Natural killer cell (primary cell): ENCODE results near the gene ELAC2. TPM values are rescaled to one million over a fixed set of nuclear protein-coding genes. Genes with fewer than 3 reads are reported as not detected.

Source experiments
- ATAC-seq, 3 donors: fragments of 150-1000 bp in 2 of 3; fragments of 200-7000 bp in 1 of 3; cut with Tn5 transposase; 1 replicate in 1 of 3; 2 replicates in 2 of 3; pipeline ENCODE4 v1.10.0; 2021; ENCODE audit warnings: mild to moderate bottlenecking in 2 of 3, moderate library complexity in 2 of 3
- DNase-seq, 2 donors: peaks; one replicate each; pipeline versions ENCODE4 v3.0.0 to v3.0.0-alpha.2; 2013 to 2021; ENCODE audit warnings: mixed read lengths in 1 of 2
- H3K27ac ChIP-seq: one replicate; pipeline ENCODE4 v1.5.1; 2013; ENCODE audit warnings: mild to moderate bottlenecking, low read length
- H3K27me3 ChIP-seq: one replicate; pipeline ENCODE4 v1.6.1; 2013; ENCODE audit warnings: low read length; ENCODE audit not compliant: control insufficient read depth, insufficient read depth
- H3K36me3 ChIP-seq: one replicate; pipeline ENCODE4 v1.6.1; 2013; ENCODE audit warnings: low read length; ENCODE audit not compliant: control insufficient read depth, insufficient read depth
- H3K4me1 ChIP-seq: one replicate; pipeline ENCODE4 v1.6.1; 2013; ENCODE audit warnings: low read length; ENCODE audit not compliant: control insufficient read depth, insufficient read depth
- H3K4me3 ChIP-seq: one replicate; pipeline ENCODE4 v1.5.1; 2013; ENCODE audit warnings: low read length
- H3K9me3 ChIP-seq: one replicate; pipeline ENCODE4 v1.6.1; 2013; ENCODE audit warnings: low read length; ENCODE audit not compliant: control insufficient read depth, insufficient read depth
- H3K27ac Mint-ChIP-seq, 2 donors: one replicate each; pipeline ENCODE4 v1.8.0; 2022; ENCODE audit warnings: mild to moderate bottlenecking in 2 of 2, mixed read lengths in 2 of 2, moderate library complexity in 1 of 2
- H3K27me3 Mint-ChIP-seq, 2 donors: one replicate each; pipeline ENCODE4 v1.8.0; 2022; ENCODE audit warnings: low read depth in 2 of 2, mixed read lengths in 2 of 2
- H3K36me3 Mint-ChIP-seq: one replicate; pipeline ENCODE4 v1.8.0; 2022; ENCODE audit warnings: mixed read lengths
- H3K4me1 Mint-ChIP-seq, 2 donors: one replicate each; pipeline ENCODE4 v1.8.0; 2022; ENCODE audit warnings: mixed read lengths in 2 of 2
- H3K4me3 Mint-ChIP-seq: one replicate; pipeline ENCODE4 v1.8.0; 2022; ENCODE audit warnings: mild to moderate bottlenecking, moderate library complexity, mixed read lengths
- H3K9me3 Mint-ChIP-seq, 2 donors: one replicate each; pipeline ENCODE4 v1.8.0; 2022; ENCODE audit warnings: mixed read lengths in 2 of 2
- CTCF ChIP-seq: fragments of 200-600 bp; IDR thresholded peaks from one replicate; pipeline ENCODE4 v1.8.0; 2022; ENCODE audit warnings: antibody characterized with exemption
- WGBS: methylation state at CpG from one replicate; pipeline ENCODE4 v1.1.7; 2013; ENCODE audit warnings: missing lambda C conversion rate; ENCODE audit not compliant: insufficient coverage; 5-methylcytosine and 5-hydroxymethylcytosine counted together
- intact Hi-C: fragments of 100-400 bp; cut with micrococcal nuclease; formaldehyde crosslinking; loops from one replicate; pipeline ENCODE4 v1.14.2; 2022
- total RNA-seq, 4 donors: library from RNA; stranded (reverse); fragments of 120-200 nt in 1 of 4; gene quantifications; one replicate each; pipeline versions ENCODE4 v1.2.3 to v1.2.4, GENCODE V29; 2013 to 2022

The ELAC2 gene
- total RNA-seq, 3 donors from 2014 or later (not counting 1 experiment from before 2014, with no cell fraction given), result 65.5 to 84.2 (median 83.4) TPM

- Mint-ChIP-seq H3K36me3 (no peaks in the 10 kb centered on the region), H3K27ac (no peak overlapping the region), H3K9me3 (peaks cover 0 to 2% of the 10 kb centered on the region in 2 donors), H3K4me1 (no peaks in the 10 kb centered on the region), H3K27me3 (no peaks in the 10 kb centered on the region), H3K4me3 (no peak overlapping the region)
- no peak for TF ChIP-seq CTCF
- H3K36me3 ChIP-seq, result no peaks in the 10 kb centered on the region
- ATAC-seq, result no peak
- peaks cover 5% of the 10 kb centered on the region for H3K9me3 ChIP-seq
- no peak overlapping the region for H3K27ac ChIP-seq
- H3K4me1 ChIP-seq, result no peaks in the 10 kb centered on the region
- H3K4me3 ChIP-seq, result no peak overlapping the region
- WGBS, result 96% methylated on average over 12 of the region's 12 CpGs
- intact Hi-C loops, result no loop called here
- no peak for DNase-seq
- no peaks in the 10 kb centered on the region for H3K27me3 ChIP-seq
These were observed 59.0 kb downstream of the ELAC2 start for GRCh38 chr17:12958786-12959185.

- ATAC-seq (no peak), DNase-seq (no peak)
- Mint-ChIP-seq H3K27ac (no peak overlapping the region), H3K27me3 (no peaks in the 10 kb centered on the region), H3K36me3 (no peaks in the 10 kb centered on the region), H3K4me1 (no peaks in the 10 kb centered on the region), H3K4me3 (no peak overlapping the region), H3K9me3 (no peaks in the 10 kb centered on the region)
- peaks cover 5% of the 10 kb centered on the region for H3K9me3 ChIP-seq
- WGBS, result 89% methylated on average over 5 of the region's 5 CpGs
- H3K27ac ChIP-seq, result no peak overlapping the region
- no peaks in the 10 kb centered on the region for H3K27me3 ChIP-seq
- no peak for TF ChIP-seq CTCF
- intact Hi-C loops, result no loop called here
- H3K4me3 ChIP-seq, result no peak overlapping the region
- no peaks in the 10 kb centered on the region for H3K4me1 ChIP-seq
- no peaks in the 10 kb centered on the region for H3K36me3 ChIP-seq
These were observed 62.3 kb downstream of the ELAC2 start for GRCh38 chr17:12955521-12955920.

GRCh38 chr17:12953156-12953555 lies 64.7 kb downstream of the ELAC2 start:
- Mint-ChIP-seq H3K4me1 (no peaks in the 10 kb centered on the region), H3K4me3 (no peak overlapping the region), H3K9me3 (peaks cover 0 to 2% of the 10 kb centered on the region in 2 donors), H3K27me3 (no peaks in the 10 kb centered on the region), H3K27ac (no peak overlapping the region), H3K36me3 (no peaks in the 10 kb centered on the region)
- Histone ChIP-seq H3K9me3 (no peaks in the 10 kb centered on the region), H3K27me3 (no peaks in the 10 kb centered on the region), H3K4me3 (no peak overlapping the region), H3K27ac (no peak overlapping the region), H3K4me1 (no peaks in the 10 kb centered on the region), H3K36me3 (no peaks in the 10 kb centered on the region)
- intact Hi-C loops, result no loop called here
- 95% methylated on average over 13 of the region's 13 CpGs for WGBS
- no peak for TF ChIP-seq CTCF
- ATAC-seq (no peak), DNase-seq (no peak)

- no peak overlapping the region for H3K4me3 Mint-ChIP-seq
- 88% methylated on average over 3 of the region's 4 CpGs for WGBS
These were observed 65.8 kb downstream of the ELAC2 start for GRCh38 chr17:12952012-12952411.

More at GRCh38 chr17:12952012-12952411, 65.8 kb downstream of the ELAC2 start:
- no peak for TF ChIP-seq CTCF
- intact Hi-C loops, result no loop called here
- Mint-ChIP-seq H3K9me3 (peaks cover 0 to 2% of the 10 kb centered on the region in 2 donors), H3K36me3 (no peaks in the 10 kb centered on the region), H3K27ac (no peak overlapping the region), H3K27me3 (peaks cover 0 to 3% of the 10 kb centered on the region in 2 donors), H3K4me1 (no peaks in the 10 kb centered on the region)
- H3K27ac ChIP-seq, result no peak overlapping the region
- ATAC-seq (no peak), DNase-seq (no peak)
- no peaks in the 10 kb centered on the region for H3K9me3 ChIP-seq
- H3K36me3 ChIP-seq, result no peaks in the 10 kb centered on the region
- no peaks in the 10 kb centered on the region for H3K4me1 ChIP-seq
- H3K4me3 ChIP-seq, result no peak overlapping the region
- no peaks in the 10 kb centered on the region for H3K27me3 ChIP-seq
